Activated naive CD4-positive, alpha-beta T cell treated with anti-CD3 and anti-CD28 coated beads, Interleukin-2, amount 50 U/mL, for 24 hours (primary cell): ENCODE results near the gene ECE2.
"Not testable (repeated sequence)": the region's sequence is repeated elsewhere in the genome, so short reads cannot be mapped to it uniquely, and the experiment has no call there.

Source experiments
- H3K27ac Mint-ChIP-seq: one replicate; pipeline ENCODE4 v1.8.0; 2021; ENCODE audit warnings: mild to moderate bottlenecking, mixed read lengths
- H3K27me3 Mint-ChIP-seq: one replicate; pipeline ENCODE4 v1.8.0; 2021; ENCODE audit warnings: mixed read lengths
- H3K36me3 Mint-ChIP-seq: one replicate; pipeline ENCODE4 v1.8.0; 2021; ENCODE audit warnings: mixed read lengths
- H3K4me1 Mint-ChIP-seq: one replicate; pipeline ENCODE4 v1.8.0; 2021; ENCODE audit warnings: mixed read lengths
- H3K4me3 Mint-ChIP-seq: one replicate; pipeline ENCODE4 v1.8.0; 2021; ENCODE audit warnings: mild to moderate bottlenecking, mixed read lengths
- H3K9me3 Mint-ChIP-seq: one replicate; pipeline ENCODE4 v1.8.0; 2021; ENCODE audit warnings: mixed read lengths

The ECE2 gene

GRCh38 chr3:184257083-184257915, 18.5 kb upstream of the ECE2 start:
- H3K4me3 Mint-ChIP-seq: no peak overlapping the region
- peaks cover 7% of the 10 kb centered on the region for H3K36me3 Mint-ChIP-seq
- H3K9me3 Mint-ChIP-seq: no peaks in the 10 kb centered on the region
- peaks cover 21% of the 10 kb centered on the region for H3K4me1 Mint-ChIP-seq
- H3K27ac Mint-ChIP-seq: no peak overlapping the region
- peaks cover 13% of the 10 kb centered on the region for H3K27me3 Mint-ChIP-seq

DNA sequence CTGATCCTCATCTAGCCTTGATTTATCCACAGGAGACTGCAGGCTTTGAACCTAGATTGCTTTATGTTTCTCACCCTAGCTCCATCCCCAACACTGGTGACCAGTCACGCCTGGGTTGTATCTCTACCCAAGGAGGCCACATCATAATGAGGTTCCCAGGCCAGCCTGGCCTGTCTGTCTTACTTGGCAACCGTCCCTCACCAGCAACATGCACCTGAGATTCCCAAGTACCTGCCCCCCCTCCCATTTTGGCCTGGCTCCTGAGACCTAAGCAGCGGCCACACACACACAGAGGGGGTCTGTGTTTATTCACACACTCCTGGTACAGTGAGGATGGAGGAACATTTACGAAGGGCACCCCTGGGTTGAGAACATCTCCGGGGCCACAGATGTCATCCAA, 16.9 kb upstream of the ECE2 start:
- no peak overlapping the region for H3K27ac Mint-ChIP-seq
- H3K4me1 Mint-ChIP-seq: peaks cover 26% of the 10 kb centered on the region
- H3K4me3 Mint-ChIP-seq: peak overlapping the region; percentile 77
- H3K36me3 Mint-ChIP-seq: peaks cover 7% of the 10 kb centered on the region
- no peaks in the 10 kb centered on the region for H3K9me3 Mint-ChIP-seq
- peaks cover 17% of the 10 kb centered on the region for H3K27me3 Mint-ChIP-seq

GRCh38 chr3:184259396-184259877, 16.4 kb upstream of the ECE2 start:
- Mint-ChIP-seq H3K27me3 (peaks cover 17% of the 10 kb centered on the region), H3K9me3 (no peaks in the 10 kb centered on the region), H3K36me3 (peaks cover 7% of the 10 kb centered on the region), H3K4me1 (peaks cover 26% of the 10 kb centered on the region), H3K4me3 (peak overlapping the region; percentile 77), H3K27ac (no peak overlapping the region)

DNA sequence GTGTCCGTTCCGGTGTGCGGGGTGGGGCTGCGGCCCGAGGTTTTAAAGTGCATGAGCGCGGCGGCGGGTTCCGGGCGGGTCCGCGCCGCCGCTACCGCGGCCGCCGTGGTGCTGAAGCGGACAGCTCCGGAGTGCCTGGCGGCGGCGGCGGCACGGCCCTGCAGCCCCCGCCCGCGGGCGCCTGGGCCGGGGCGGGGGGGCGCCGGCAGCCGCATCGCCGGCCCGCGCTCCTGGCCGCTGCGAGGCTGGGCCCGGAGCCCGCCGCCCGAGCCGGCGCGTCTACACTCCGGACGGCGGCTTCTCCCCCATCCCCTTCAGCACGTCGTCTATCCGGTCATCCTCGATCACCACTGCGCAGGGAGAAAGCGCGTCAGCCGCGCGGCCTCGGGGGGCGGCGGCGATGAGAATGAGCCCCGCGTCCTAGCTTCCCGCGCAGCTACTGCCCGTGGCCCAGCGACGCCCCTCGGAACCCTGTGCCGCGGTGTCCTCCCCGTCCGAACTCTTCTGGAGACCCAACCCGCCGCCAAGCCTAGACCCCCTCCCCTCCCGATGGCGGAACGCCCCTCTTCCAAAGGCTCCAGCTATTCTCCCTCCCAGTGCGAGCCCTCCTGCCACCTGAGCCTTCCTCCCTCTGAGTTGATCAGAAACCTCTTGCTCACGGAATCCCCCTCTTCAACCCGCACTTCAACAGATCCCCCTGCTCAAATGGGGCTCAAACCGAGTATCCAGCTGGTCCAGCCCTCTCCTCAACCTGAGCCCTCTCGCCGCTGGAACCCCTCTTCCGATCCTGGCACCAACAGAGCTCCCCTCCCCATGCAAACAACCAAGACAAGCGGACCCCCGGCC, 15.7 kb upstream of the ECE2 start:
- Mint-ChIP-seq H3K4me3 (peak overlapping the region; percentile 86), H3K9me3 (no peaks in the 10 kb centered on the region), H3K27me3 (peaks cover 20% of the 10 kb centered on the region), H3K27ac (peak overlapping the region; percentile 53), H3K36me3 (peaks cover 7% of the 10 kb centered on the region), H3K4me1 (peaks cover 26% of the 10 kb centered on the region)

DNA sequence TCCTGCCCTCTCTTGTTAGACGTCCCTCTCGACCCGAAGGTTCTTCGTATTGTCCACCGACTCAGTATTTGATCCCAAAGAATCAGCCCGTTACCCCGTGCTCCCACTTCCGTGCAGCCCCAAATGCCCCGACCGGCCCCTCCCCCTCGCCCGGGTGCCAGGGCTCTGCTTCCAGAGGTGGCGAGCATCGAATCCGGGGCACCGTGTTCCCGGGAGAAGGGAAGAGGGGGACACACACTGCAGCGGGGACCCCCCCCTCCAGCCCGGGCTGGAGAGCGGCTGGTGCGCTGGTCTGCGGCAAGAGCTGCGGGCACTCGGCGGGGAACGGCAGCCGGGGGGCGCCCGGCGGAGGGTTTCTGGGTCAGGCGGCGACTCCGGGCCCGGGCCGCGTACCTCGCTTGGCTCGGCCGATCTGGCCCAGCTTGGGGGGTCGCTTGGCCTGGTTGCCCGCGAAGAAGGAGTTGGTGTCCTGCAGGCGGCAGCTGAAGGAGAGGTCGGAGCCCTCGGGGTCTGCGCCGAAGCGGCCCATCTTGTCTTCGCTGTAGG, 15.0 kb upstream of the ECE2 start:
- no peaks in the 10 kb centered on the region for H3K9me3 Mint-ChIP-seq
- peak overlapping the region; percentile 53 for H3K27ac Mint-ChIP-seq

DNA sequence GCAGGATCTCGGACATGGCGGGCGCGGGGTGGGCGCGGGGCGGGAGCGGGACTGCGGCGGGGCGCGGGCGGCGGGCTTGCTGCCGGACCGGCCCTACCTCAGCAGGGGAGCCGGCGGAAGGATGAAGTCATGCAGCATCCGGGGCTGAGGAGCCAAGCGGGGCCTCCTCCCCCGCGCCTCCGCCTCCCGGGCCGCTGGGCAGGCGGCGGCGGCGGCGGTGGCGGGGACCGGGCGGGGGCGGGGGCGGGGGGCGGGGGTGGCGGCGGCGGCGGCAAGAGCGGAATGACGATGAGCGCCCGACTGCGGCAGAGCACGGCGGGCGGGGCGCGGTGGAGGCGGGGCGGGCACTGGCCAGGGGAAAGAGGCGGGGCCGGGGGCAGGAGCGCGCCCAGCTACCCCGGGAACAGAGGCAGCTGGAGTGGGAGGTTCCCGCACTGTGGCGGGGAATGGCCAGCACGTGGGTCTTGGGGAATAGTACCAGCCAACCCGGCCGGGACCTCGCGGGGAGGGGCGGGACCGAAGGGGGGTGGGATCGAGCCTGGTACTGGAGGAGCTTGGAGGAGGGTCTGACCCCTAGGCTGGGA, 14.5 kb upstream of the ECE2 start, which contains the start of gene CAMK2N2:
CAMK2N2 (minus strand) TSS at position 284 of the 584 bp plus-strand sequence; CDS start at position 16, 268 bp downstream.
- H3K27ac Mint-ChIP-seq: peak within 1 kb of the TSS; percentile 74
- H3K36me3 Mint-ChIP-seq: peaks cover 7% of the 10 kb centered on the region
- peak within 1 kb of the TSS; percentile 97 for H3K4me3 Mint-ChIP-seq
- H3K27me3 Mint-ChIP-seq: peaks cover 22% of the 10 kb centered on the region
- peaks cover 22% of the 10 kb centered on the region for H3K4me1 Mint-ChIP-seq
- no peaks in the 10 kb centered on the region for H3K9me3 Mint-ChIP-seq

More for the DNA sequence above, 15.0 kb upstream of the ECE2 start:
- H3K27me3 Mint-ChIP-seq: peaks cover 20% of the 10 kb centered on the region
- H3K36me3 Mint-ChIP-seq: peaks cover 7% of the 10 kb centered on the region
- peaks cover 22% of the 10 kb centered on the region for H3K4me1 Mint-ChIP-seq
- H3K4me3 Mint-ChIP-seq: peak overlapping the region; percentile 86

GRCh38 chr3:184261854-184262763, 13.7 kb upstream of the ECE2 start:
- Mint-ChIP-seq H3K4me3 (peak overlapping the region; percentile 97), H3K36me3 (peaks cover 7% of the 10 kb centered on the region), H3K27me3 (peaks cover 23% of the 10 kb centered on the region), H3K9me3 (no peaks in the 10 kb centered on the region), H3K4me1 (peaks cover 22% of the 10 kb centered on the region), H3K27ac (peak overlapping the region; percentile 74)

- no peaks in the 10 kb centered on the region for H3K9me3 Mint-ChIP-seq
- peak overlapping the region; percentile 47 for H3K4me3 Mint-ChIP-seq
- peaks cover 7% of the 10 kb centered on the region for H3K36me3 Mint-ChIP-seq
- peak overlapping the region; percentile 30 for H3K27ac Mint-ChIP-seq
- peaks cover 26% of the 10 kb centered on the region for H3K27me3 Mint-ChIP-seq
- peaks cover 22% of the 10 kb centered on the region for H3K4me1 Mint-ChIP-seq
Observed at GRCh38 chr3:184262764-184263179, 13.1 kb upstream of the ECE2 start.

DNA sequence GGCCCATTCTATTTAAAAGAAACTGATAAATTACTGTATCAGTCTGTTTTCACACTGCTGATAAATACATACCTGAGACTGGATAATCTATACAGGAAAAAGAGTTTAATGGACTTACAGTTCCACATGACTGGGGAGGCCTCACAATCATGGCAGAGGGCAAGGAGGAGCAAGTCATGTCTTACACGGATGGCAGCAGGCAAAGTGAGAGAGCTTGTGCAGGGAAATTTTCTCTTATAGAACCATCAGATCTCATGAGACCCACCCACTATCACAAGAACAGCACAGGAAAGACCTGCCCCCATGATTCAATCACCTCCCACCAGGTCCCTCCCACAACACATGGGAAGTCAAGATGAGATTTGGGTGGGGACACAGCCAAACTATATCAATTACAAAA, 8.6 kb upstream of the ECE2 start:
- not testable (repeated sequence) for H3K27ac Mint-ChIP-seq, H3K4me3 Mint-ChIP-seq, H3K36me3 Mint-ChIP-seq, H3K9me3 Mint-ChIP-seq, H3K4me1 Mint-ChIP-seq
- H3K27me3 Mint-ChIP-seq: peaks cover 23% of the 10 kb centered on the region

DNA sequence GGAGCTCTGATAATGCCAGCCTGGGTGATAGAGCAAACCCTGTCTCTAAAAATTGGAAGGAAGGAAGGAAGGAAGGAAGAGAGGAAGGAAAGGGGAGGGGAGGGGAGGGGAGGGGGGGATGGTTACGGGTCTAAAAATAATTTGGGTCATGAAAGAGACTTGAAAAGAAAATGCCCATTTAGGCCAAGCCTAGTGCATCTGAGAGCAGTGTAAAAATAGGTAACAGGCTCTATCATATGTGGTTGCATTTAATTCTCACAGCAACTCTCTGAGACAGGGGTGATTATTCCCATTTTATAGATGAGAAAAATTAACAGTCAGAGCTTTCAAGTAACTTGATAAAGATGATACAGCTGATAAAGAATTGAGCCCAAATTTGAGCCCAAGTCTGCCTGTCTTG, 3.6 kb upstream of the ECE2 start:
- no peaks in the 10 kb centered on the region for H3K36me3 Mint-ChIP-seq
- no peak overlapping the region for H3K27ac Mint-ChIP-seq
- peaks cover 5% of the 10 kb centered on the region for H3K4me1 Mint-ChIP-seq
- peaks cover 25% of the 10 kb centered on the region for H3K27me3 Mint-ChIP-seq
- no peak overlapping the region for H3K4me3 Mint-ChIP-seq
- H3K9me3 Mint-ChIP-seq: no peaks in the 10 kb centered on the region

- no peak overlapping the region for H3K27ac Mint-ChIP-seq
- peak overlapping the region; percentile 23 for H3K4me3 Mint-ChIP-seq
- peaks cover 23% of the 10 kb centered on the region for H3K27me3 Mint-ChIP-seq
- no peaks in the 10 kb centered on the region for H3K36me3 Mint-ChIP-seq
- H3K9me3 Mint-ChIP-seq: no peaks in the 10 kb centered on the region
- peaks cover 5% of the 10 kb centered on the region for H3K4me1 Mint-ChIP-seq
Observed at GRCh38 chr3:184275381-184275701, 481 bp upstream of the ECE2 start.

DNA sequence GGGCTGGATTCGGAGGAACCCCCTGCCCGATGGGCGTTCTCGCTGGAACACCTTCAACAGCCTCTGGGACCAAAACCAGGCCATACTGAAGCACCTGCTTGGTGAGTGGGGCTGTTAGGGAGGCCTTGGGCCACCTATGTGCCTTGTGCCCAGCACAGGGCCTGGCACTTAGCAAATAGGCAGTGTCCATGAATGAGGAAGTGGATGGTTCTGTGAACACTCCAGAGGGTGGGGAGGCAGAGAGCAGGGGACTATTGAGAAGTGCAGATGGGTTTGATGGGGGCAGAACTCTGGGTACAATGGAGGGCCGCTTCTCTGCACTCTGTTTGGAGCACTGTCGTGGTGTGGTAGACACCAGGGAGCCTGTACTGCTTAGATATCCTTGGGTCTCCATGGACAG, 1.5 kb downstream of the ECE2 start:
- peaks cover 20% of the 10 kb centered on the region for H3K27me3 Mint-ChIP-seq
- no peak overlapping the region for H3K4me3 Mint-ChIP-seq
- H3K36me3 Mint-ChIP-seq: no peaks in the 10 kb centered on the region
- no peak overlapping the region for H3K27ac Mint-ChIP-seq
- peaks cover 5% of the 10 kb centered on the region for H3K4me1 Mint-ChIP-seq
- H3K9me3 Mint-ChIP-seq: no peaks in the 10 kb centered on the region

GRCh38 chr3:184282941-184283340, 7.1 kb downstream of the ECE2 start:
- H3K27me3 Mint-ChIP-seq: peaks cover 6% of the 10 kb centered on the region

GRCh38 chr3:184283681-184284080, 7.9 kb downstream of the ECE2 start:
- Mint-ChIP-seq H3K27me3 (peaks cover 3% of the 10 kb centered on the region), H3K27ac (no peak overlapping the region), H3K4me3 (no peak overlapping the region), H3K36me3 (no peaks in the 10 kb centered on the region), H3K9me3 (no peaks in the 10 kb centered on the region), H3K4me1 (no peaks in the 10 kb centered on the region)

More at GRCh38 chr3:184282941-184283340, 7.1 kb downstream of the ECE2 start:
- Mint-ChIP-seq H3K4me1 (no peaks in the 10 kb centered on the region), H3K27ac (no peak overlapping the region), H3K36me3 (no peaks in the 10 kb centered on the region), H3K4me3 (no peak overlapping the region), H3K9me3 (no peaks in the 10 kb centered on the region)
